GM10266 (cell line): Measurements from ENCODE around the gene CHRNB1.

ENCODE experiments used
- DNase-seq: peaks from one replicate; pipeline ENCODE4 v3.0.0; 2012; ENCODE audit errors: extremely low spot score
- CTCF ChIP-seq: IDR thresholded peaks from 2 replicates; pipeline ENCODE4 v1.5.1; 2012; ENCODE audit warnings: mild to moderate bottlenecking, low read depth; ENCODE audit not compliant: control insufficient read depth, insufficient read depth; ENCODE audit errors: missing control alignments

Gene CHRNB1

GRCh38 chr17:7408863-7409262, 36.0 kb upstream of the CHRNB1 start:
- DNase-seq, result no peak
- no peak for TF ChIP-seq CTCF

GRCh38 chr17:7409716-7410115, 35.1 kb upstream of the CHRNB1 start:
- TF ChIP-seq CTCF, result no peak
- DNase-seq, result no peak

- TF ChIP-seq CTCF, result no peak
- DNase-seq, result no peak
Measured at GRCh38 chr17:7410634-7411426, 34.0 kb upstream of the CHRNB1 start.

GRCh38 chr17:7411427-7411750, 33.5 kb upstream of the CHRNB1 start:
- DNase-seq, result no peak
- TF ChIP-seq CTCF, result no peak

- TF ChIP-seq CTCF, result no peak
- no peak for DNase-seq
Measured at GRCh38 chr17:7413346-7413985, 31.4 kb upstream of the CHRNB1 start.

- TF ChIP-seq CTCF, result no peak
- DNase-seq, result no peak
Measured at GRCh38 chr17:7414837-7415236, 30.0 kb upstream of the CHRNB1 start.

- DNase-seq, result no peak
- TF ChIP-seq CTCF, result no peak
Measured at GRCh38 chr17:7415784-7416183, 29.1 kb upstream of the CHRNB1 start.
